ENCODE measurements around the gene DSEL. TPM values are rescaled to one million over a fixed set of nuclear protein-coding genes. Genes with fewer than 3 reads are reported as not detected.

DSEL gene
- total RNA-seq (49.3 TPM), polyA plus RNA-seq (3.3 TPM)

DNA sequence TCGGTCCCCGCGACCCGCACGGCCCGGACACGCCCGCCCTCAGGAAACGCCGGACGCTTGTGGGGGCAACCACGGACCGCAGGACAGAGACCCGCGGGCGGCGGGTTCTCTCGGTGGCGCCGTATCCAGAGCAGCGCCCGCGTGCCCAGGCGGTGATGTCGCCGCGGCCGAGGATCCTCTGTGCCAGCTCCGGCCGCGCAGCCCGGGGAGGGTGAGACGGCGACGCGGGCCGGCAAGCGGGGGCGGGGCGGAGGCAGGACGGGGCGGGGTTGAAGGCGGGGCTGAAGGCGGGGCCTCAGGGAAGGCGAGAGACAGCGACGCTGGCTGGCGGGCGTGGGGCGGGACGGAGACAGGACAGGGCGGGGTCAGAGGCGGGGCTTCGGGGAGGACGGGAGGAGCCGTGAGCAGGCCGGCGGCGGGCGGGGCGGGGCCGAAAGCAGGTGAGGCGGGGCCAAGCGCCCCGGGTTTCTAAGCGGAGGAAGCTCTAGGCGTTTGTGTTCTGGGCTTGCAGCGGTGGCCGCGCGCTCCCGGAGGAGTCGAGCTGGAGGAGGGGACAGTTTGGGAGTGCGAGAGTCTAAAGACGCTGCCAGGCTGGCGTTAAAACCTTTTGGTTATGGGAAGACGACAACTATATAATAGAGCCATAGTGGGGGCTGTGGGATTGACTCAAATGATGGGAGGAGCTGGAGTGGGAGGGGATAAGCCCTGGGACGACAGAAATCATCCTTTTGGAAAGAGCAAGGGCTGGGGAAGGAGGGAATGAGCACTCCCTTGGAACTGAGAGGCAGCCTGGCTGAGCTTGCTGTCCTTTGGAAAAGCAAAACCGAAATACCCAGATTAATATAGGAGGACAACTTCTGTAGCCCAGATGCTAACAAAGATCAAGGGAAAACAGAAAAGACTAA, at the start of gene DSEL:
Gene DSEL, minus strand, starts transcription at position 182 of the 905 bp plus-strand sequence. CDS start 2,112 bp downstream, outside the sequence.
- Histone ChIP-seq H3K4me1 (ENCODE audit: insufficient read depth) (no peaks in the 10 kb centered on the region), H3K27ac (ENCODE audit: low read depth) (peak within 1 kb of the TSS; percentile 87)
- WGBS = under 1% methylated on average over 79 of the region's 79 CpGs

DNA sequence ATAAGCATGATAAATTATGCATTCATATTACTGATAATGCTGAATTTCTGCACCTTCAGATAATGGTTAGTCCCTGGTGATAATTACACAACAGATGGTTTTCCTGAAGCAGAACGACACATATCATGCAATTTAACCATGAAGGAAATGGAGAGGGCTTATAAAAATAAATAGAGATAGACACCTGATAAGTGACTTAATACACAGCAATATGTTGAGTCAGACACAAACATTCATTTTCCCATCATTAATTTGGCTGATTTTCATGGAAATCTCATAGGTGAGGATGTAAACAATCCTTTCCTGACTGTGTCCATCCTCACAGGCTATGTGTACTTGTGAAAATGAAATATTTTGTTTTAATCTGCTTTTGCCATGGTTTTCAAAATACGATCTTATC, 36.9 kb upstream of the DSEL start:
- H3K4me1 ChIP-seq (ENCODE audit: insufficient read depth) = no peaks in the 10 kb centered on the region
- DNase-seq (ENCODE audit: extremely low spot score) = no peak
- H3K4me3 ChIP-seq (ENCODE audit: low read depth, low read length) = no peak overlapping the region
- H3K27ac ChIP-seq (ENCODE audit: low read depth) = no peak overlapping the region
- 63% methylated on average over 2 of the region's 2 CpGs for WGBS
- no peaks in the 10 kb centered on the region for H3K36me3 ChIP-seq (ENCODE audit: insufficient read depth)

More for the DNA sequence above, at the start of gene DSEL:
- H3K36me3 ChIP-seq (ENCODE audit: insufficient read depth) = no peaks in the 10 kb centered on the region
- H3K4me3 ChIP-seq (ENCODE audit: low read depth, low read length) = peak within 1 kb of the TSS; percentile 76
- DNase-seq (ENCODE audit: extremely low spot score) = peak; percentile 90

DNA sequence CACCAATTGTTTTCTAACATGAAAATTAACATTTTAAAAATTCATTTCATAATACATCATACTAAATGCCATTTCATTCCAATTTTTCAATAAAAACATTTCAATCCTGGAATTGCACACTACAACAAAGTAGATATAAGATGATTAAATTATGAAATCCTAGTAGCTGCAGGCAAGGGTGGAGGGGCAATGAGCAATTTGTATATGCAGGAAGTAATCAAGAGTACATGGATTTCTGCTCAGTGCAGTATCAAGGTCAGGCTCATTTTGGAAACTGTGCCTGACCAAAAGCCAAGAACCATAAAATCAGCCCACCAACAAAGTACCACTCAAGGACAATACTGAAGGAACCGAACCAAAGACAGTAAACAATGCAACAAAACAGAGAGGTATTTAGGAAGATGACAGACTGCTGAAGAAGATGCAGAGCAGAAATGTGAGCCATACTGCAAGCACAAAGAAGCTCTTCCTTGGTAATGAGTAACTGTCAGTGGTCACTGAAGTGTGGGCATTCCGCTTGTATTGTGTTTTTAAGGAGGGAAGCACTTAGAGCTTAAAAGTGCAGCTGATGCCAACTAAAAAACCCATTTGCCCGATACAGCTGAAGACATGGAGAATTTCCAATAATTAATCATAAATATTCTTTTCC, 34.5 kb upstream of the DSEL start:
- WGBS = 68% methylated on average over 3 of the region's 3 CpGs
- DNase-seq (ENCODE audit: extremely low spot score) = no peak
- no peaks in the 10 kb centered on the region for H3K36me3 ChIP-seq (ENCODE audit: insufficient read depth)
- no peak overlapping the region for H3K4me3 ChIP-seq (ENCODE audit: low read depth, low read length)
- no peaks in the 10 kb centered on the region for H3K4me1 ChIP-seq (ENCODE audit: insufficient read depth)
- H3K27ac ChIP-seq (ENCODE audit: low read depth) = no peak overlapping the region

DNA sequence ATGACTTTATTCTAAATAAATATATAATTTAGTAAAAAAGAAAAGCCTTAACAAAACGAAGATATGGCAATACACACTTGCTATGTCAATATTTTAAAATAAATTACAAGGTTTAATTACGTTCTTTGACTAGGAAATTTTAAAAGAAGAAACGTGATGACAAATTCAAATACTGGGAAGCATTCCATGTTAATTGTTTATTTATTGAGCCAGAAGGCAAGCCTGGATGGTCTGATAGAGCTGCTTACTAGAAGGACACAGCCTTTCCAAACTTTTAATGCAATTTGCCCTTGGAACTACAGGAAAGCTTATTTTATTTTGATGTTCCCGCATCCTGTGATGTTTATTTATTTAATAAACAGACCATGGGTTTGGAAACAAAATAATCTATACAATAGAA, 33.4 kb upstream of the DSEL start:
- H3K4me1 ChIP-seq (ENCODE audit: insufficient read depth) = no peaks in the 10 kb centered on the region
- H3K27ac ChIP-seq (ENCODE audit: low read depth) = no peak overlapping the region
- 42% methylated on average over 4 of the region's 4 CpGs for WGBS
- no peak for DNase-seq (ENCODE audit: extremely low spot score)
- H3K4me3 ChIP-seq (ENCODE audit: low read depth, low read length) = no peak overlapping the region
- H3K36me3 ChIP-seq (ENCODE audit: insufficient read depth) = no peaks in the 10 kb centered on the region

DNA sequence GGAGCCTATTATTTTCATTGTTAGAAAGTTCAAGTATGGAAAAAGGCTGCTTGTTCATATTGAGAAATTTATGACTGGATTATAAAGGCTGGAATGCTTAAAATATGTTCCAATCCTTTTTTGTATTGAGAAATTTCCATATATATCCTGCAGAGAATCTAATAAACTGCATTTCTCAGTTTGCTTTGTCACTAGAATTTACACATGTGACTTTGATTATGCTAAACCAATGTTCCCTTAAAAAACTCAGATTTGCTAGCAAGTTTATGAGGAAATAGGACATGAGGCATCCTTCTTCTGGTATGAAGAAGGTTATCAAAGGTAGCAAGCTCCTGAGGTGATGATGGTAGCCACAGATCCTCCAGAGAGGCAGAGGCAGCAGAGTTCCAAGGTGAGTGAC, 29.2 kb upstream of the DSEL start:
- Histone ChIP-seq H3K27ac (ENCODE audit: low read depth) (no peak overlapping the region), H3K4me1 (ENCODE audit: insufficient read depth) (no peaks in the 10 kb centered on the region), H3K4me3 (ENCODE audit: low read depth, low read length) (no peak overlapping the region), H3K36me3 (ENCODE audit: insufficient read depth) (no peaks in the 10 kb centered on the region)
- no peak for DNase-seq (ENCODE audit: extremely low spot score)

DNA sequence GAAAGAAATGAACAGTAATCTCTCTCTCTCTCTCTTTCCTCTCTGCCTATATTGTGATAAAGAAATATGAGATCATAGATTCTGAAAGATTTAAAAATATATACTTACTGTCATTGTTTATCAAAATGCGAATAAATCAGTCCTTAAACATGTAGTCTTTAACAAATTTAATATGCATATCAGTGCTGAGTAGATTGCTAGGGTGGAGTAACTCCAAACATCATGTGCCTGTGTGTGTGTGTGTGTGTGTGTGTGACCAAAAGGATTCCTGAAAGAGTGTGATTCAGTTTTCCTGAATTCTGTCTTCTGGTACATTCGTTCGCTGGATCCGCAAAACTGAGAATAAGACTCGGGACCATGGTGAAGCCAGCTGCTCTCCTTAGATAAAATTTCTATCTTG, 24.0 kb upstream of the DSEL start:
- WGBS = 73% methylated on average over 5 of the region's 5 CpGs
- DNase-seq (ENCODE audit: extremely low spot score) = no peak
- H3K4me1 ChIP-seq (ENCODE audit: insufficient read depth) = no peaks in the 10 kb centered on the region
- no peaks in the 10 kb centered on the region for H3K36me3 ChIP-seq (ENCODE audit: insufficient read depth)
- no peak overlapping the region for H3K4me3 ChIP-seq (ENCODE audit: low read depth, low read length)
- H3K27ac ChIP-seq (ENCODE audit: low read depth) = no peak overlapping the region

DNA sequence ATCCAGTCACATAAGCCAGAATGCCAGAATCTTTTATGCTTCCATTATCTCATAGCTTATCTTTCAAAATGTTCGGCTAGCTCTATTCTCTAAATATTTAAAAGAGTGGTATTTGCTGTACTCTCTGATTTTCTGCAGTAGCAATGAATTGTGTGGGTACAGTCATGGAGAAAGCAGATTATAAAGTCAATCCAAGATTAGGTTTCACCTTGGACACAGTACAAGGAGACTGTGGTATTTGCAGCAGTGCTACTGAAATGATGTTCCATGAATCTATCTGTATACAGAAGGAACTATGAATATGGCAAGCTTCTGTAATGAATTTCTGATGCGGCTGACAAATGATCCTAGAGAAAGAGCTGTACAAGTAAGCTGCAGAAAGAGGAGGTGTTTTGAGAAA, 15.4 kb upstream of the DSEL start:
- no peak overlapping the region for H3K4me3 ChIP-seq (ENCODE audit: low read depth, low read length)
- no peaks in the 10 kb centered on the region for H3K36me3 ChIP-seq (ENCODE audit: insufficient read depth)
- H3K4me1 ChIP-seq (ENCODE audit: insufficient read depth) = no peaks in the 10 kb centered on the region
- no peak for DNase-seq (ENCODE audit: extremely low spot score)
- WGBS = 55% methylated on average over 2 of the region's 2 CpGs
- no peak overlapping the region for H3K27ac ChIP-seq (ENCODE audit: low read depth)

DNA sequence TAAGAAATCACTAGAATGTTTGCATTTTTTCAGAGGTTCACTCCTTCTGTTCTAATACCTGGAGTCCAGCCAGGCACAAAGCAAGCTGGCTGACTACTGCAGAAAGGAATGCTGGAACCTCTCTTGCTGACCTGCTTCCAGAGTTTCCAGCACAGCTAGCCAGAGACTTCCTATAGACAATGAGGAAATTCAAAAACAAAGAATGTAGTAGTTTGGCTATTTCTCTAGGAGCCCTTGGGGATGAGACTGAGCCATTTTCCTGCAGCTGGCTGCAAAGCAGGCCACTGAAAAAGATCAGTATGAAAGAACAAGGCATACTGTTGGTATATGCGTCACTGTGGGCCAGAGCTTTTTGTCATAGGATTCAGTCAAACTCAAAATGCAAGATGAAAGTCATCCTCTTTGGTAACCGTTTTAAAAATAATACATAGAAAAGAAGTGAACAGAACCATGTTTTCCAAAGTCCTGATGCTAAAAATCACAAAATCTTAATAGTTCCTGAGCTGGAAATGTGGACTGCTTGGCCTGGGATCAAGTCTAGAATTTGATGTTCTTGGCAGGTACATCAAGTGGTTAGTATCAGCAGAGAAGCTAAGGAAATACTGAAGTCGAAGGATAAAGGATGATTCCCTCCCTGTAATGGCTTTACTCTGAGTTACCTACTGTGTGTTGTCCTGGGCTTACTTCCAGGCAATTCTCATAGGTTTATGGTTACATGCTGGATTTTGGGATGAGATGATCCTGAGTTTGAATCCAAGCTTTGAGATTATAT, 9.0 kb upstream of the DSEL start:
- H3K4me3 ChIP-seq (ENCODE audit: low read depth, low read length) = no peak overlapping the region
- no peaks in the 10 kb centered on the region for H3K4me1 ChIP-seq (ENCODE audit: insufficient read depth)
- peak; percentile 57 for DNase-seq (ENCODE audit: extremely low spot score)
- no peak overlapping the region for H3K27ac ChIP-seq (ENCODE audit: low read depth)
- no peaks in the 10 kb centered on the region for H3K36me3 ChIP-seq (ENCODE audit: insufficient read depth)
- 50% methylated on average over 3 of the region's 3 CpGs for WGBS

DNA sequence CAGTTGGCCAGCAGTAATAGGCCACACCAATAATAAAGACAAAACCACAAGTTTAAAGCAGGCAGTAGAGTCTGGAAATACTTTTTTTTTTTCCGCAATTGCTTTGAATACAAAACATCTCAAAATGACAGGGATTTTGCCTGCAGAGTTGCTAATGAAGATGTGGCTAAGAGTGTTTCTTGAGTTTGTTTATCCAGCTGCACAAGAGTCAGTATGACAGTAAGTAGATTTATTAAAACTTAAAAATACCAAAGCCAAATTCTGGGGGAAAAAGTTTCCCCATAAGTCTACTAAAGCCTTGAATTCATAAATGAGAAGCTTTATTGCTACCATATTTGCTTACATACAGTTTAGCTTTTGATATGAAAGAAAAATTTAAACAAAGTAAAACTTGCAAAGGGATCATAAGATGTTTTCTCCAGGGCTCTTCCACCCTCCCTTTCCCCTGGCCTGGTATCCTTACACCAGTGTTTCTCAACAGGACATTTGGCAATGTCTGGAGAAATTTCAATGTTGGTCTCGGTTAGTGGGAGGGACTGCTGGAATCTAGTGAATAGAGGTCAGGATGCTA, 3.9 kb upstream of the DSEL start:
- Histone ChIP-seq H3K4me1 (ENCODE audit: insufficient read depth) (no peaks in the 10 kb centered on the region), H3K27ac (ENCODE audit: low read depth) (no peak overlapping the region), H3K4me3 (ENCODE audit: low read depth, low read length) (no peak overlapping the region), H3K36me3 (ENCODE audit: insufficient read depth) (no peaks in the 10 kb centered on the region)
- 54% methylated on average over 2 of the region's 2 CpGs for WGBS
- DNase-seq (ENCODE audit: extremely low spot score) = no peak

DNA sequence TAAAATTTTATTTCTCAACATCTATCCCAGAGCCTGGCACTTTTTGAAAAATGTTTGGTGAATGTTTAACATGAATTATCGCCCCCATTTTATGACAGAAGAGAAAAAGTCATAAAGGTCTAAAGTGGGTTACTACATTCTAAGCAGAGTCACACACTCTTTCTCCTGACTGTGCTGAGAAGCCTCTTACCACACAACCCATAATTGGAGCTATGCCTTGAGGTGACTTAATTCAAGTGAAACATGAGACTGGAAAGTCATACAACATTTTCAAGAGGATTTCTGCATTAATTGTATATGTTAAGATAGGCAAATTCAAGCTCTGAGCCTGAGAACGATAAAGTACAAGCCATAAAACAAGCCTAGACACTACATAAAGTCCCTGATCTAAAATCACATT, 3.1 kb upstream of the DSEL start:
- H3K4me1 ChIP-seq (ENCODE audit: insufficient read depth) = no peaks in the 10 kb centered on the region
- no peaks in the 10 kb centered on the region for H3K36me3 ChIP-seq (ENCODE audit: insufficient read depth)
- WGBS = 71% methylated on average over 2 of the region's 2 CpGs
- no peak overlapping the region for H3K4me3 ChIP-seq (ENCODE audit: low read depth, low read length)
- H3K27ac ChIP-seq (ENCODE audit: low read depth) = no peak overlapping the region
- DNase-seq (ENCODE audit: extremely low spot score) = no peak

DNA sequence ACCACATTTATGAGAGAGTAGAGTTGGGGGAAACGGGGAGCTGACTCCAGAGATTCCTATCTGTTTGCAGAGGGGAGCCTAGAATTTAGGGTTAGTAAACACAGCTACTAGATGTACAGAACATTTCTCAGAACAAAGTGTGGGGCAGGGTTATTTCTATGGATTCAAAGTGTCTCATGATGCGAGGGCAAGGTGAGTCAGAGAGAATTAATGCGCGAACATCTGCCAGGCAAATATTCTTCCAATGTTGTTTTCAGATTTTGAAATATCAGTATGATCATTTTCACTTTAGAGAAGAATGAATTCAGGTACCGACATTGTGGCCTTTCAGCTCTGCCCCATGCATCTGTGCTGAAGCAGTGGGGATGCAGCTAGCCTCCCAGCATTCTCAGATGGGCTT, 2.0 kb upstream of the DSEL start:
- H3K4me1 ChIP-seq (ENCODE audit: insufficient read depth) = no peaks in the 10 kb centered on the region
- H3K4me3 ChIP-seq (ENCODE audit: low read depth, low read length) = no peak overlapping the region
- DNase-seq (ENCODE audit: extremely low spot score) = no peak
- 95% methylated on average over 5 of the region's 5 CpGs for WGBS
- no peak overlapping the region for H3K27ac ChIP-seq (ENCODE audit: low read depth)
- H3K36me3 ChIP-seq (ENCODE audit: insufficient read depth) = no peaks in the 10 kb centered on the region

DNA sequence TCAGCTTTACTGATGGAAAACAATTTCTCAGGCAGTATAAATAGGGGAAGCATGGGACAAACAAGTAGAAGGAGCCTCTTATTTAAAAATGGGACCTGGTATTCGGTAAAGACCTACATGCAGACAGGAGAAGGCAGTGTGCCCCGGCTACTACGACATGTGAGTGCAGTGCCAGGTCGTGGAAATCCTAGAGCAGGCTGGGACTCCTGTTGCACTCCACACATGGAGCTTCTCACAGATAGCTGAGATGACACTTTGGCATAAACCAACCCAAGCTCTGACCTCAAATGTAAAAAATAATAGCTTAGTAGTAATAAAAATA, 885 bp upstream of the DSEL start:
- Histone ChIP-seq H3K36me3 (ENCODE audit: insufficient read depth) (no peaks in the 10 kb centered on the region), H3K4me1 (ENCODE audit: insufficient read depth) (no peaks in the 10 kb centered on the region), H3K27ac (ENCODE audit: low read depth) (no peak overlapping the region), H3K4me3 (ENCODE audit: low read depth, low read length) (peak overlapping the region; percentile 26)
- no peak for DNase-seq (ENCODE audit: extremely low spot score)
- WGBS = 4% methylated on average over 4 of the region's 4 CpGs

DNA sequence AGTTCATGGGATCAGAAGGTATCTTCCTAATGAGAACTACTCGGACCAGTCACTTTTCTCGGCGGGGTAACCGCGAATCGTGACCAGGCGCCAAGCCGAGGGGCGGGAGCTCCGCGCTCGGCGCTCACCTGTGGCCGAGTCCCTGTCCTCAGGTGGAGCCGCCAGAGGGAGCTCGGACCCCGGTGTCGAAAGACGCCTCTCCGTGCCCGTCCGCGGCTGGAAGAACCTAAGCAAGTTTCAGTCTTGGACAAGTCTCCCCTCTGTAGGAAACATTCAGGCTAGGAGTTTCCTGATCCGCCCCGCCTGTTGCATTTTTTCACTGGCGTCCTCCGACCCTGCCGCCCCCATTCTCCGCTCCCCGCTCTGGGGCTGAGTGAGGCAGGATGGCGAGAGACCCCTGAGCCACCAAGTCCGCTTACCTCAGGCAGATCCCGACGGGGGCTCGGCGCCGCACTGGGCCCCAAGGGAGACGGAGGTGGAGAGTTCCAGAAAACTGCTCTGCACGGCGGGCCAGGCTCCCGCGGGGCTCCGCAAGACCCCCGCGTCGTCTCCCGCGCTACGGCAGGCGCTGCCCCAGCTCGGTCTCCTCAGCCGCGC, 480 bp downstream of the DSEL start:
- H3K27ac ChIP-seq (ENCODE audit: low read depth) = peak overlapping the region; percentile 87
- peak; percentile 80 for DNase-seq (ENCODE audit: extremely low spot score)
- H3K36me3 ChIP-seq (ENCODE audit: insufficient read depth) = no peaks in the 10 kb centered on the region
- H3K4me3 ChIP-seq (ENCODE audit: low read depth, low read length) = peak overlapping the region; percentile 76
- H3K4me1 ChIP-seq (ENCODE audit: insufficient read depth) = no peaks in the 10 kb centered on the region
- WGBS = under 1% methylated on average over 53 of the region's 53 CpGs
